RWPE1 (cell line): ENCODE data around the gene PPP1R27.
A peak's percentile ranks its signal among the peaks of the same experiment; 100 is the strongest.

ENCODE experiments used
- CTCF ChIA-PET: fragments of 350-600 bp; sonication (Branson Sonifier 250); formaldehyde crosslinking; extraction: SDS; loops from one replicate; lab custom pipeline; 2021; lab: Yijun Ruan, JAX
- POLR2A ChIA-PET: fragments of 400-600 bp; formaldehyde crosslinking; extraction: SDS; loops from one replicate; lab custom pipeline; 2020; ENCODE audit warnings: antibody characterized with exemption; ENCODE audit not compliant: low non-redundant PET; lab: Yijun Ruan, JAX
- DNase-seq: peaks from one replicate; pipeline ENCODE4 v3.0.0; 2012; ENCODE audit warnings: low spot score
- H3K27ac ChIP-seq: fragments of 450-650 bp; 2 replicates; pipeline ENCODE4 v1.5.1; 2017
- TF ChIP-seq, protein P1 (sequence below): fragments of 450-650 bp; conservative IDR thresholded peaks from 2 replicates; pipeline ENCODE4 v1.5.1; 2017; ENCODE audit warnings: low read depth, mild to moderate bottlenecking

Gene PPP1R27

DNA sequence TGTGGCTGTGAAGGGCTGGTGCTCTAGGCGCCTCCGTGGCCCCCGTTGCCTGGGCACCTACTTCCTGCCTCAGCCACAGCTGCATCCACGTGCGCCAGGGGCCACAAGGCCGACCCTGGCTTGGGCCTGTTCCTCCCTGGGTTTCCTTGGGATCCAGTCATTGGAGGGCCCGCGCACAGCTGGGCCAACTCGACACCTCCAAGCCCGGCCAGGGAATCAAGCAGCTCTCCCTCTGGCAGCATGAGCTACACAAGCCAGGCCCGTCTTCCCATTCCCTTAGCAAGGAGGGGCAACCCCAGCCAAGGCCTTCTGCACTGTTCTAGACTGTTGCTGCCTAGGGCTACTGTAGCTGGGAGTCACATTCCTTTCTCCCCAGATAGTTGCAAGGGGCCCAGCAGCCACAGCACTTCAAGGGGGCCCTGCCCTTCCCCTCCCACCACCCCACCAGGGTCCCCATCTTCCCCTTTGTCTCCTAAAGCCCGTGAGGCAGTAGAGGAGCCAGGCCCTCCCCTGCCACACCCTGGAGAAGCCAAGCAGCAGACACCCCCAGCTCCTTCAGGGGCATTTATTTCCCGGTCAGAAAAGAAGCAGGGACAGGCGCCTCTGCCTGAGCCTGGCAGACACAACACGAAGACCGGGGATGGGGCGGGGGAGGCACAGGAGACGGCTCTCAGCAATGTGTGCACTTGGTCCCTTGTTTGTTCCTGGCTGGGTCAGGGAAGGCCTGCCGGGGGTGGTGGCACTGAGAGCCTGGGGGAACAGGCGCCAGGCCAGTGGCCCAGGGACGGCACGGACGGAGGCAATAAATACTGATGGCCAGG is 32.5 kb upstream of the PPP1R27 start:
- peak overlapping the region; percentile 97 for H3K27ac ChIP-seq
- ChIA-PET CTCF (interaction anchor here (0.6 kb wide), 1 partner anchor 547 kb away, joined by 3 read pairs; no protein-coding TSS in a partner anchor), POLR2A (no interaction called here)
- DNase-seq = no peak
- TF ChIP-seq, protein P1, sequence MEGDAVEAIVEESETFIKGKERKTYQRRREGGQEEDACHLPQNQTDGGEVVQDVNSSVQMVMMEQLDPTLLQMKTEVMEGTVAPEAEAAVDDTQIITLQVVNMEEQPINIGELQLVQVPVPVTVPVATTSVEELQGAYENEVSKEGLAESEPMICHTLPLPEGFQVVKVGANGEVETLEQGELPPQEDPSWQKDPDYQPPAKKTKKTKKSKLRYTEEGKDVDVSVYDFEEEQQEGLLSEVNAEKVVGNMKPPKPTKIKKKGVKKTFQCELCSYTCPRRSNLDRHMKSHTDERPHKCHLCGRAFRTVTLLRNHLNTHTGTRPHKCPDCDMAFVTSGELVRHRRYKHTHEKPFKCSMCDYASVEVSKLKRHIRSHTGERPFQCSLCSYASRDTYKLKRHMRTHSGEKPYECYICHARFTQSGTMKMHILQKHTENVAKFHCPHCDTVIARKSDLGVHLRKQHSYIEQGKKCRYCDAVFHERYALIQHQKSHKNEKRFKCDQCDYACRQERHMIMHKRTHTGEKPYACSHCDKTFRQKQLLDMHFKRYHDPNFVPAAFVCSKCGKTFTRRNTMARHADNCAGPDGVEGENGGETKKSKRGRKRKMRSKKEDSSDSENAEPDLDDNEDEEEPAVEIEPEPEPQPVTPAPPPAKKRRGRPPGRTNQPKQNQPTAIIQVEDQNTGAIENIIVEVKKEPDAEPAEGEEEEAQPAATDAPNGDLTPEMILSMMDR = no peak

DNA sequence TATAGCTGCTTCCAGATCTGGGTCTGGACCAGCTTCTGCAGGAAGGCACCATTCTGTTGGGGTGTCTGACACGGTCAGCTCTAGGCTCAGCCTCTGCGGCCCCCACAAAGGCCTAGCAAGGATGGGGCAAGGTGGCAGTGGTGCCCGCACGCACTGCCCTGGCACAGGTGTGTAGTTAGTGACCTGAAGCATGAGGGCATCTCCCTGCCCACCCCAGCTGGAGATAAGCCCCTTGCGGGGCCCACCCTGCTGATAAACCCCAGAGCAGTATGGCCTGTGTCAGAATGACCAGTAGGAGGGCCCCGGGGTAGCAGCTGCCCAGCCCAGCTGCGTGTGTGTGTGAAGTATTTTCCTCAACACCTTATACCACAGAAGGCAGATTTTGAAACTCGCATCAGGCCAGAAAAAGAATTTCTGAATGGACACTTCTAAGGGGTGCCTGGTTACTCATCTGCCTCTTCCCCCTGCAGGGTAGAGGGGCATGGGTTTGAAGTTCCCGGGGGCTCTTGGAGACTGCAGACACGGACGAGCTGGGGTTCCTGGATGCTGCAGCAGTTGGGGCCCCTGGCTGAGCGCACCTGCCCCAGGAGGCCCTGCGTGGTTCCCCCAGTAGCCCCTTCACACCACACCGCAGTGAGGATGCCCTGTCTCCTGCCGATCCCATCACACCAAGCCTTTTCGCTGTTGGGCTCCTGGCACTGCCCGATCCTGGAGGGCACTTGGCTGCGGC is 31.8 kb upstream of the PPP1R27 start:
- no peak for DNase-seq
- POLR2A ChIA-PET = interaction anchor here (0.7 kb wide), 1 partner anchor 12 kb away, joined by 3 read pairs; no protein-coding TSS in a partner anchor
- peak overlapping the region; percentile 97 for H3K27ac ChIP-seq
- TF ChIP-seq, protein P1 = no peak
- CTCF ChIA-PET = no interaction called here

DNA sequence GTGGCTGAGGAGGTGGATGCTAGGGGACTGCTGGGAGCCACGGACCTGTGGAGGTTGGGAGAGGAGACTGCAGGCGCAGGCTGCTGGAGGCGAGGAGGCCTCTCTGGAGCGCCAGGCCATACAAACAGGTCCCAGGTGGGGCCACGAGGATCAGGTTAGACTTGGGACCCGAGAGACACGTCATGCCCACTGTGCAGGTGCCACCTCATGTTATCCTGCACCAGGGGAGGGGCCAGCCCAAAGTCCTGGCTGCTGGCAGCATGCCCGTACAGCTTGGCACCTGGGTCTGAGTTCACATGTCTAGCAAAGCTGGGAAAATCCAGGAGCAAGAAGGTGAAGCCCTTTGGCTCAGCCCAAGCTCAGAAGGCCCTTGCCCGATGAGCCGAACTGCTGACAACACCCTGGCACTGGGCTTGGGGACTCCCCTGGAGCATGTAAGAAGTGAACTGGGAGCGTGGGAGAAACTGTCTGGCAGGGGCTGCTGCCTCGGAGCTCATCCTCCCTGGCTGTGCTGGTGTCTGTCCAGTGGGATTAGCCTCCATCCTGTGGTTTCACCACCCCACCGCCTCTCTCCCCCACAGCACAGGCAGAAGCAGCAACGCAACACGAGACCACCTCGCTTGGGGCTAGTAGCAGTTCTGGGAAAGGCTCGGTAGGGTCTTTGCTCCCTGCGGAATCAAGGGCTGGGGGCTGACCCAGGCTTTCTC is 31.0 kb upstream of the PPP1R27 start:
- H3K27ac ChIP-seq = peak overlapping the region; percentile 97
- no peak for DNase-seq
- TF ChIP-seq, protein P1 = no peak
- CTCF ChIA-PET = interaction anchor here (0.5 to 0.7 kb wide), 2 partner anchors 38 to 144 kb away, joined by 3 to 5 read pairs; no protein-coding TSS in a partner anchor
- POLR2A ChIA-PET = interaction anchor here (0.7 kb wide), 1 partner anchor 11 kb away, joined by 3 read pairs; no protein-coding TSS in a partner anchor

DNA sequence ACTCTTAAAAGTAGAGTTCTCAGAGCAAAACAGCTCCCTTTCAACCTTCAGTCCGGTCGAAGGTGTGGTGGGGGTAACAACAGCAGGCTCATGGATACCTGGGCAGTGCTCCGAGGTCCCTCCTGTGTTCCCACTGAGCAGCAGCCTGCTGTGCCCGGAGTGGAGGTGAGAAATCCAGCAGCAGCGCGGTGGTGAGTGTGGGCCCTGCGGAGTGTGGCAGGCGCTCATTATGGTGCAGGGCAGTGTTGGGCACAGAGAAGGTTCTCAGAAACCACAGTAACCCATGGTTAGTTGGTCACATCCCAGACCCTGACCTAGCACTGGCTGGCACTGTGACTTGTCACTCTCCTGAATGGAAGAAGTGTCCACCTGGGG is 30.5 kb upstream of the PPP1R27 start:
- TF ChIP-seq, protein P1 = no peak
- H3K27ac ChIP-seq = peak overlapping the region; percentile 97
- CTCF ChIA-PET = interaction anchor here (0.5 to 0.7 kb wide), 2 partner anchors 38 to 143 kb away, joined by 3 to 5 read pairs; no protein-coding TSS in a partner anchor
- POLR2A ChIA-PET = no interaction called here
- DNase-seq = no peak

DNA sequence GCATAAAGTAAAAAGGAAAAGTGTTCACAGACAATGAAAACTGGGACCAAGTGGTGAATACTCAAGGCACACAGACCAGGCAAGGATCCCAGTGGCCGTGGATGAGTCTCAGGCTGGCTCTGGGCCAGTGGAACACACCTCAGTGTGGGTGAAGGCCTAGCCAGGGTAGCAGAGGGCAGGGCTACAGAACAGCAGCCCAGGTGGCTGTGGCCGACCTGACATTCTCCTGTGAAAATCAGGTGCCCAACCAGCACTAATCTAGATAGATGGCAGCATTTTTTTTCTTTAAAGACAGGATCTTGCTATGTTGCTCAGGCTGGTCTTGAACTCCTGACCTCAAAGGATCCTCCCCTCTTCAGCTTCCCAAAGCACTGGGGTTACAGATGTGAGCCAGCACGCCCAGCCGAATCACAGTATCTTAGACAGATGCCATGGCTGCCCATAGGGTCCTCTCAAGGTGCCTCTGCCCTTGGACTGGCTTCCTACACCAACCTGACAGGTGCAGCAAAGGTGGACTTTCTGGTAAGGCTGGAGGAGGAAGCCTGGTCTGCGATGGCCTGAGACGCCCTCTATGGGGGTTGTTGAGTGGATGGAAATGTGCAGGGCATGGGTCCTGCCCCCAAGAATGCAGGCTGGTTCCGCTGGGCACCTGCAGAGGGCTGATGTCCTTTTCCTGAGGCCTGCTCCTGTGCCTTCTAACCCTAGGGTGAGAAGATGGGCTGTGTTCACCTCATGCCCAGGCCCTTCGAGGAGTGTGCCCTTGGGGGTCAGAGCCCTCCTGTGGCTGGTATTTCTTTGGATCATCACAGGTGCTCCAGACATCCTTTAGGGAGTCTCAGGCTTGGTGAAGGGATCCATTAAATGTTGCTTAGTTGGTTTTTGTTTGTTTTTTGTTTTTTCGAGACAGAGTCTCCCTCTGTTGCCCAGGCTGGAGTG is 29.3 kb upstream of the PPP1R27 start:
- peak overlapping the region; percentile 97 for H3K27ac ChIP-seq
- ChIA-PET CTCF (interaction anchor here (0.7 kb wide), 1 partner anchor 1698 kb away, joined by 3 read pairs; no protein-coding TSS in a partner anchor), POLR2A (no interaction called here)
- DNase-seq = no peak
- TF ChIP-seq, protein P1 = no peak
